D721Med (cell line): Measurements from ENCODE around the gene SSX2.
"Not testable (repeated sequence)": the region's sequence is repeated elsewhere in the genome, so short reads cannot be mapped to it uniquely, and the experiment has no call there.

Source experiments
- DNase-seq: peaks from one replicate; pipeline ENCODE4 v3.0.0; 2011; ENCODE audit warnings: low spot score; ENCODE audit not compliant: insufficient read length
- FAIRE-seq: peaks from 2 replicates; lab custom pipeline; 2011; peaks lifted over from hg19 to GRCh38; lab: Jason Lieb, UNC

SSX2 gene, protein sequence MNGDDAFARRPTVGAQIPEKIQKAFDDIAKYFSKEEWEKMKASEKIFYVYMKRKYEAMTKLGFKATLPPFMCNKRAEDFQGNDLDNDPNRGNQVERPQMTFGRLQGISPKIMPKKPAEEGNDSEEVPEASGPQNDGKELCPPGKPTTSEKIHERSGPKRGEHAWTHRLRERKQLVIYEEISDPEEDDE

DNA sequence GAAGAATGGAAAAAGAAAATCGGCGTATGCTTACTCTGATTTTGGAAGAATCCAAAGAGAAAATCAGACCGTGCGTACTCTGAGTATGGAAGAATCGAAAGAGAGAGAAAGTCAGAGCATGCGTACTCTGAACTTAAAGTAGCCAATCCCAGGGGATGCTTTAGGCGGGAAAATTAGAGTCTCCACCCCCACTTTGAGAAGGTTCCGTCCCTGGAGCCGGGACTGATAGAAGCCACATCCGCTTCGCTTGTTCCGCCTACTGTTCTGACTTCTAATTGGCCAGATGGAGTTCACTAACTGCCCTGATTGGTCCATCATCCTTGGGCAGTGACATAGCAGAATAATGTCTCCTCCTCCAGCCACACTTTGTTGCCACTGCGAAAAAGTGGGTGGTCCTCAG lies at the start of gene SSX2:
Gene SSX2, minus strand, starts transcription at position 101 of the 400 bp plus-strand sequence. CDS start 1,429 bp downstream, outside the sequence.
- FAIRE-seq = not testable (repeated sequence)

DNA sequence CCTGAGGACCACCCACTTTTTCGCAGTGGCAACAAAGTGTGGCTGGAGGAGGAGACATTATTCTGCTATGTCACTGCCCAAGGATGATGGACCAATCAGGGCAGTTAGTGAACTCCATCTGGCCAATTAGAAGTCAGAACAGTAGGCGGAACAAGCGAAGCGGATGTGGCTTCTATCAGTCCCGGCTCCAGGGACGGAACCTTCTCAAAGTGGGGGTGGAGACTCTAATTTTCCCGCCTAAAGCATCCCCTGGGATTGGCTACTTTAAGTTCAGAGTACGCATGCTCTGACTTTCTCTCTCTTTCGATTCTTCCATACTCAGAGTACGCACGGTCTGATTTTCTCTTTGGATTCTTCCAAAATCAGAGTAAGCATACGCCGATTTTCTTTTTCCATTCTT lies 44.0 kb upstream of the SSX2 start, which contains the start of gene SSX2B:
Gene SSX2B, plus strand, starts transcription at position 301 of the 400 bp plus-strand sequence. CDS start 1,429 bp downstream, outside the sequence.
- FAIRE-seq, DNase-seq: not testable (repeated sequence)

More for the DNA sequence above, at the start of gene SSX2:
- not testable (repeated sequence) for DNase-seq

DNA sequence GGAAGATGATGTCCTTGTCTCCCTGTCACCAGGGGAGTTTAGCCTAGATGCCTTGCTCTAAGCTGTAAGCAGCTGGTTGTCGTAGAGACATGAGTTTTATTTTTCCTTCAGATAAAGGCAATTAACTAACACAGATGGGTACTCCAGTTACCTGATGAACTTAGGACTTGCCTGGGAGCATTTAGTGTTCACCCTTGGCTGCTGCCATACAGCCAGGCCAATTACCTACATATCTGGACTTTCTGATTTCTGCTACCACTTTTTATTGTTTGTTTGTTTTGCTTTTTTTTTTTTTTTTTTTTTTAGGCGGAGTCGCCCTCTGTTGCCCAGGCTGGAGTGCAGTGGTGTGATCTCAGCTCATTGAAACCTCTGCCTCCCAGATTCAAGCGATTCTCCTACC lies 14.9 kb downstream of the SSX2 start:
- not testable (repeated sequence) for FAIRE-seq, DNase-seq

GRCh38 chrX:52662218-52662617 lies 44.8 kb downstream of the SSX2 start:
- DNase-seq, FAIRE-seq: not testable (repeated sequence)

GRCh38 chrX:52655475-52655874 lies 51.5 kb downstream of the SSX2 start:
- FAIRE-seq, DNase-seq: not testable (repeated sequence)

DNA sequence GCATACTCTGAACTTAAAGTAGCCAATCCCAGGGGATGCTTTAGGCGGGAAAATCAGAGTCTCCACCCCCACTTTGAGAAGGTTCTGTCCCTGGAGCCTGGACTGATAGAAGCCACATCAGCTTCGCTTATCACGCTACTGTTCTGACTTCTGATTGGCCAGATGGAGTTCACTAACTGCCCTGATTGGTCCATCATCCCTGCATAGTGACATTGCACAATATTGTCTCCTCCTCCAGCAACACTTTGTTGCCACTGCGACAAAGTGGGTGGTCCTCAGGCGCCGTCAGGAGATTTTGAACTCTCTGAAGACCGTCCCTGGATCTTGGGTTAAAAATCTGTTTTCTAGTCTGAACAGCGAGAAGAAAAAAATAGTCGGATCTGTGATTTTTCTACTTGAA lies 52.2 kb downstream of the SSX2 start, which contains the start of gene SSX7:
Gene SSX7, minus strand, starts transcription at position 101 of the 400 bp plus-strand sequence. CDS start 1,428 bp downstream, outside the sequence.
- not testable (repeated sequence) for FAIRE-seq, DNase-seq

DNA sequence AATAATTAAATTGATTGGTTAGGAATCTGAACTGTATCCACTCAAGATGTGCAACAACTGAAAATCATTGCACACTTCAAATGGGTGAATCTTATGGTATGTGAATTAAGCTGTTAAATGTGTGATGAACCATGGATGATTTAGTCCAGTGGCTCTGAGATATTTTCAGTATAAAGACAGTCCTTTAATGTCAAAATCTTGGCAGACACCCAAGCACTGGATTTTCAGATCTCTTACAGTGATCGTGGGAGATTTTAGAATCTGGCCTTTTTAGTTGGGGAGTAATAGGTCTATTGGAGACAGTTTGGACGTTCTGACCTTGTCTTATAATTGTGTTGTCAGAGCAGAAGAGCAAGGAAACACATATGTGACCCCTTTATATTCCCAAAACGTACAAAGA lies 56.3 kb downstream of the SSX2 start:
- not testable (repeated sequence) for FAIRE-seq, DNase-seq

- DNase-seq, FAIRE-seq: not testable (repeated sequence)
These were observed 58.0 kb downstream of the SSX2 start for GRCh38 chrX:52648956-52649355.
